ENCODE measurements around the gene SRL.

The SRL gene

GRCh38 chr16:4140652-4141051 lies 101.2 kb downstream of the SRL start:
- TF ChIP-seq GABPA (IDR thresholded peaks at IDR 0.05; ENCODE audit: low read depth) = no peak
- no peak for TF ChIP-seq REST (IDR thresholded peaks at IDR 0.05; ENCODE audit: insufficient replicate concordance, low read depth)
- TF ChIP-seq CTCF (IDR thresholded peaks at IDR 0.05; ENCODE audit: insufficient read depth, low read length) = no peak
- no peak for TF ChIP-seq POLR2AphosphoS5 (IDR thresholded peaks at IDR 0.05; ENCODE audit: low read depth)
- no peak for TF ChIP-seq SPI1 (IDR thresholded peaks at IDR 0.05; ENCODE audit: borderline replicate concordance, low read depth)
- H3K4me3 ChIP-seq (replicated peaks; ENCODE audit: insufficient read depth, low read length) = no peak overlapping the region
- DNase-seq (ENCODE audit: low read depth in 1 of 2, low spot score in 1 of 2) = no peak
- H3K27me3 ChIP-seq (ENCODE audit: insufficient read depth, poor library complexity, severe bottlenecking) = no peaks in the 10 kb centered on the region
- no peak overlapping the region for H3K27ac ChIP-seq (replicated peaks)

DNA sequence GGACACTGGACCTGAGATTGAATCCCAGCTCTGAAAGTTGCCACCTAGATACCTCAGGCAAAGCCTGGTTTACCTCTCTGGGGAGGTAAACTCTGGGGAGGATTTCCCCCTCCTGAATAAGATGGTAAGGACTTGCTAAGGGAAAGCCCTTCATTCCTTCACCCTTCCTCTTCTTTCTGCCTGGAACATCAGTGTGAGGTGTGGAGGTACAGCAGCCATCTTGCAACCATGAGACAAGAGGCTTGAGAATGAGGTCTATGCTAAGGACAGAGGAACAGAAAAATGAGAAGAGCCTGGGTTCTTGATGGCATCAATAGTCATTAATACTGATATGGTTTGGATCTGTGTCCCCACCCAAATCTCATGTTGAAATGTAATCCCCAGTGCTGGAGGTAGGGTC lies 101.9 kb downstream of the SRL start:
- no peak for DNase-seq (ENCODE audit: low read depth in 1 of 2, low spot score in 1 of 2)
- Histone ChIP-seq H3K4me3 (replicated peaks; ENCODE audit: insufficient read depth, low read length) (no peak overlapping the region), H3K27me3 (ENCODE audit: insufficient read depth, poor library complexity, severe bottlenecking) (no peaks in the 10 kb centered on the region), H3K27ac (replicated peaks) (no peak overlapping the region)
- TF ChIP-seq CTCF (IDR thresholded peaks at IDR 0.05; ENCODE audit: insufficient read depth, low read length) (no peak), SPI1 (IDR thresholded peaks at IDR 0.05; ENCODE audit: borderline replicate concordance, low read depth) (no peak), POLR2AphosphoS5 (IDR thresholded peaks at IDR 0.05; ENCODE audit: low read depth) (no peak), REST (IDR thresholded peaks at IDR 0.05; ENCODE audit: insufficient replicate concordance, low read depth) (no peak), GABPA (IDR thresholded peaks at IDR 0.05; ENCODE audit: low read depth) (no peak)
